GM19025 (cell line): Measurements from ENCODE around the gene ZG16B.

Source experiments
- ATAC-seq: cut with Tn5 transposase; IDR thresholded peaks from one replicate; pipeline ENCODE4 v1.9.1; 2021; ENCODE audit warnings: mild to moderate bottlenecking, low read depth, moderate library complexity; ENCODE audit not compliant: unreplicated experiment

ZG16B gene

DNA sequence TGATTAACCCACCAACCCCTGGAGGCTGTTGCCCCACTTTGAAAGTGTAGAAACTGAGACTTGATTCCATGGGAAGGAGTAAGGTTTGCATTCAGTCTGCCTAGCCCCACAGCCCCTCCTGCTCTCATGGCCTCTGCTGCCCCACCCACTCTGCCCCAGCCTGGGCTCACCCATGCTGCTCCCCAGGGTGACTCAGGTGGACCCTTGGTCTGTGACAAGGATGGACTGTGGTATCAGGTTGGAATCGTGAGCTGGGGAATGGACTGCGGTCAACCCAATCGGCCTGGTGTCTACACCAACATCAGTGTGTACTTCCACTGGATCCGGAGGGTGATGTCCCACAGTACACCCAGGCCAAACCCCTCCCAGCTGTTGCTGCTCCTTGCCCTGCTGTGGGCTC lies 25.4 kb upstream of the ZG16B start:
- no peak for ATAC-seq

DNA sequence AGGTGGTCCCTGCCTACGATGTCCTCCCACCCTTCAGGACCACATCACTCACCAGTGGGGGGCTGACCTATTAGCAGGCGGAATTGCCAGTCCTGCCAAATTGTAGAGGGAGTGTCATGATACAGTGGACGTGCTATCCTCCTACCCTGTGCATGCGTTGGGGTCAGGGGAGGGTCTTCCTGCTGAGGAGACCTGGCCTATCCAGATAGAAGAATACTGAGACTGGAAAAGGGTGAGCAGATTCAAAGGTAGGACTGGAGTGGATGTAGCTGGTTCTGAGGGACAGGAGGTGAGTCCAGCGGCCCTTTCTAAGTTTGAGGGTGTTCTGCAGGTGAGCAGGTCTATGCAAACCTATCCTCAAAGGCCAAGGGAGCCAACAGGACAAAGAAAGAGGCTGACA lies 23.8 kb upstream of the ZG16B start:
- ATAC-seq = no peak

DNA sequence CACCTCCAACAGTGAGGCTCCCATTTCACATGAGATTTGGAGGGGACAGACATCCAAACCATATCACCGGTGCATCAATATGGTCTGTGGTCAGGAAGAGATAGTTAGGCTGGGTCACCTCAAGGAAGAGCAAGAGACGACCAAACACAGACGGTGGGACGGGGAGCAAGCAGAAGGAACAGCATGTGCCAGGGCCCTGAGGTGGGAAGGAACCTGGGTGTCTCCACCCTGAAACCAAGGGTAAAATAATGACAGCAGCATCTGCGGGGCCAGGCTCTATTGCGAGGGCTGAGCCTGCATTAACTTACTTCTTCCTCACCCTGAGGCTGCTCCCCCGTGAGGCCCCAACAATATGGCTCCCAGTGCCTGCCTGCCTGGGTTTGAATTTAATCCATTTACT lies 21.9 kb upstream of the ZG16B start:
- ATAC-seq = no peak

DNA sequence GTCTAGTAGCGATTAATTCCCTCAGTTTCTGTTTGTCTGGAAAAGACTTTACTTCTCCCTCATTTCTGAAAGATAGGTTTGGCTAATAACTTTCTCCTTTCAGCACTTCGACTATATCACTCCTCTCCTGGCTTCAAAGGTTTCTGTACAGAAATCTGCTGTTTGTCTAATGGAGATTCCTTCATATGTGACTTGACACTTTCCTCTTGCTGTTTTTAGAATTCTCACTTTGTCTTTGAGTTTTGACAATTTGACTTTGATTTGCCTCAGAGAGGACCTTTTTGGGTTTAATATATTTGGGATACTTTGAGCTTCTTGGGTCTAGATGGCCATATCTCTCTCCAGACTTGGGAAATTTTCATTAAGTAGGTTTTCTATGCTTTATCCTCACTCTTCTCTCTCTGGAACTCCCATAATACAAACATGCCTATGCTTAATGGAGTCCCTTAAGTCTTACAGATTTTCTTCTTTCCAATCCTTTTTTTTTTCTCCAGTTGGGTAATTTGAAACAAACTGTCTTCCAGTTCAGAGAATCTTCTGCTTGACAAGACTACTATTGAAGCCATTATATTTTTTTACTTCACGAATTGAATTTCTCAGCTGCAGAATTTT lies 20.8 kb upstream of the ZG16B start:
- ATAC-seq = no peak

DNA sequence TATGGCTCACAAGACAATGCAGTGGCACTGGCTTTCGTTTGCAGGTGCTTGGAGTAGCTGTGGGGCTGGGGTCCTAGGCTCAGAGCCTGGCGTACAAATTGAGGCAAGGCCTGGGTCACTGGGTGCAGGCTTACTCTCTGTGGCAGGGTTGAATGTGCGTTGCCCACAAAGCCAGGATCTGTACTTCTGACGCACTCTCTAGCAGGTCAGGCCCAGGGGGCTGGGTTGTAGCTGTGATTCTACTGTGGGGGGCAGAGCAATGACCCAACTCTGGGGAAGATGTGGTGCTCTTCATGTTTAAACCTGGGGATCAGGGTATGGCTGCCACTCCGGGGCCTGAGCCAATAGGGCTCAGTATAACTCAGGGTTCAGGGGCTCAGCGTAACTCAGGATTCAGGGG lies 19.5 kb upstream of the ZG16B start:
- no peak for ATAC-seq

DNA sequence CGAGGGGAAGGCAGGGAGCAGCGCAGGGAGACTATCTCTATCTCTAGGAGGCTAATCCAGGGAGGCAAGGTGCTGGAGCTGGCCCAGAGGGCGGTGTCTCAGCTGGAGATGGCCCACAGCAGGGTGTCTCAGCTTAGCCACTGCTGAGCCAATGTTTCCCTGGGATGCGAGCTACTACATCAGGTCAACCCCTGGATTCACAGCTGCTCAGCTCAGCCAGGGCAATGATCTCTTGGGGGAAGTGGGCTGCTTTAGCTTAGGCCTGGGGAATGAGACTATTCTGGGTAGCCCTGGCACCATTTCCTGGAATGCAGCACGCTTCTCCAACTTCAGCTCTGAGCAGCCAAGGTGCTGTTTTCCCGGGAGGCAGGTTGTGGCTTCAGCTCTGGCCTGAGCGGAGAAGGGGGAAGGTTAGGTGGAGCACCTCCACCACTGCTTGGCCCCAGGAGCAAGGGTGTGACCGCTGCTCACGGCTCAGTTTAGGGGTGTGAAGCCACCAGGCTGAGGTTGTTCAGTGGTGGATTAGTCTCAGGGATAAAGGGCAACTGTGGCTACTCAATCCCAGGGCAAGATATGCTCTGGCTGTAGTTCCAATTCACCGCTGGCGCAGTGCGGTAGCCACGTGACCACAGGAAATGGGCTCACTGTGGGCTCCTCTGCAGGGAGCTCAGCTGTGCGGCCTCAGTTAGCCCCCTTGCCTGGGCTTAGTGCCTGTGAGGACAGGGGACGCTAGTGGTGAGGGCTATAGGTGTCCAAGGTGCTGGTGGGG lies 18.2 kb upstream of the ZG16B start:
- ATAC-seq = no peak

DNA sequence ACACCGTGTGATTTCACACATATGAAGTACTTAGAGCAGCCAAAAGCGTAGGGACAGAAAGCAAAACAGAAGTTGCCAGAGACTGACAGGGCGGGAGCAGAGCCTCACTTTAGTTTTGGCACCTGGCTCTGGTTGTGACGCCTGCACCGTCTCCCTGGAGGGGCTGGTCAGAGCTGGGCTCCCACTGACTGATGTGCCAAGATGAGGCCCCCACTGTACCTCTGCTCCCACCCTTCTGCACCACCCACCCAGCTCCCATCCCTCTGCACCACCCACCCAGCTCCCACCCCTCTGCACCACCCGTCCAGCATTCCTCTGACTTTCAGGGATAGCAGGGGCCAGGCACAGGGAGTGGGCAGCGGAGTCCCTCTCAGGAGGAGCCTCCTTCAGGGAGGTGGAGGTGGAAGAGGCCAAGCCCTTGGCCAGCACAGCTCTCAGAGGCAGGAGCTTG lies 16.3 kb upstream of the ZG16B start:
- ATAC-seq = no peak

DNA sequence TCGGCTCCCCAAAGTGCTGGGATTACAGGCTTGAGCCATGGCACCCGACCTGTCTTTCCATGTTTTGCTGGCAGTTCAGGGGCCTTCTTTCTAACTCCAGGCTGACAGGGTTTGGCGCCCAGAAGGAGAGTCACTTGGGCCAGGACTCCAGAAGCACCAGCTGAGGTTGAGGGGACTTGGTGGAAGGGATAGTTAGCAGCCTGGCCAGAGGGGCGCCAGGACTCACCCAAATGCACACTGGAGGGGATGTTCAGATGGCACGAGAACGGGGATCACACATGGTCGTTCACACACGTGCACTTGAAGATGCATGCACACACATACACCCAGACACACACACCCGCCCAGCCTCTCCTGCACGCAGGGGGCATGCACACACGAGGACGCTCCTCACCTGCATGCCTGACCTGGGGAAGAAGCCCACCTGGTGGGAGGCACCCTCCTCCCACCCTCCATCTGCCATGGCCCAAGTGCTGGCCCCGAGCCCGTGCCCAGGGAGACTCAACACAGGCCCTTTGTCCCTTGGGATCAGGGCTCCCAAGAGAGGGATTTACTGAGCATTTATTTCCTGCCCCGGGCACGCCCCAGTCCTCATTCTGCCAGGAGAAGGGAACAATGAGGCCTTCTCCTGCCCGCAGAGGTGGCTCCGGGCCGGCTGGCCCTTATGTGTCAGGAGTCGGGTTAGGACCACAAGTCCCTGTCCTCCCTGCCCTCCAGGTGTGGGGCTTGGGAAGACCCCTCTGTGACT lies 15.4 kb upstream of the ZG16B start:
- no peak for ATAC-seq

DNA sequence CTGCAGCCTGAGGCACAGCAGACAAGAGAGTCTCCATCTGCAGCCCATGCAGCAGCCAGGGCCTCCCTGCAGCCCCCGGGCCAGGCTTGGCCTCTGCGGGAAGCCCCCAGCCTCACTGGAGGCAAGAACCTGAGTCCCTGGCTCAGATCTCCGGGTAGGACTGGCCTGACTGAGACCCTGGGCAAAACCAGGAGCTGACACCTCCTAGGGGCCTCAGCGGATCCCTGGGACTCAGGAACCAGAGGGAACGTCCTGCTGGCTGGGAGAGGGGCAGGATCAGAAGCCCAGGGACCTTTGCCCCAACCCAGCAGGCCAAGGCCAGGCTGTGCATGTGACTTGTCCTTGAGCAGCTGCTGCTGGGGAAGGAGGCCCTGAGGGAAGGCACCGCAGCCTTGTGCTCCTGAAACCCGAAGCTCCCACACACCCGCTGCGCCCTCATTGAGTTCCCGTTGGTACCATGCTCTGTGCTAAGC lies 14.8 kb upstream of the ZG16B start:
- ATAC-seq = no peak

DNA sequence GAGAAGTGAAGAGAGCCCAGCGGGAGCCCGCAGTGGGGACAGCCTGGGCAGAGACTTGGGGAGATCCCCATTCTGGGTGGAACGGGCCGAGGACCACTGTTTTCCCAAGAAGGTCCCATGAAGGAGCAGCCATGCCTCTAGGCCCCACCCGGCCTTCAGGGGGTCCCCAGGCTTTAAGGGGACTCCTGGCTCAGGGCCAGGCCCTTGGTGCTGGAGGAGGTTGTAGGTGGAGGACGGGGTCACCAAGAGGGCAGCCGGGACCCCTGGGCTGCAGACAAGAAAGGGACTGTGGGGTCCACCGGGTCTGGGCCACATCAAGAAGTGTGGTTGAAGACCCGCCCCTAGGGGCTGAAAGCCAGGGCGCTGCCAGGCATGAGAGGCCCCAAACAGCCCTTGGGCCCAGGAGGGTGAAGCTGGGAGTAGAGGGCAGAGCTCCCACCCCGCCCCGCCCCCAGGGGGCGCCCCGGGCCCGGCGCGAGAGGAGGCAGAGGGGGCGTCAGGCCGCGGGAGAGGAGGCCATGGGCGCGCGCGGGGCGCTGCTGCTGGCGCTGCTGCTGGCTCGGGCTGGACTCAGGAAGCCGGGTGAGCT lies 13.3 kb upstream of the ZG16B start, which contains the start of gene PRSS21:
Gene PRSS21 (plus strand): TSS at position 487 of the 589 bp plus-strand sequence. CDS start 32 bp downstream, at position 519.
- no peak for ATAC-seq

DNA sequence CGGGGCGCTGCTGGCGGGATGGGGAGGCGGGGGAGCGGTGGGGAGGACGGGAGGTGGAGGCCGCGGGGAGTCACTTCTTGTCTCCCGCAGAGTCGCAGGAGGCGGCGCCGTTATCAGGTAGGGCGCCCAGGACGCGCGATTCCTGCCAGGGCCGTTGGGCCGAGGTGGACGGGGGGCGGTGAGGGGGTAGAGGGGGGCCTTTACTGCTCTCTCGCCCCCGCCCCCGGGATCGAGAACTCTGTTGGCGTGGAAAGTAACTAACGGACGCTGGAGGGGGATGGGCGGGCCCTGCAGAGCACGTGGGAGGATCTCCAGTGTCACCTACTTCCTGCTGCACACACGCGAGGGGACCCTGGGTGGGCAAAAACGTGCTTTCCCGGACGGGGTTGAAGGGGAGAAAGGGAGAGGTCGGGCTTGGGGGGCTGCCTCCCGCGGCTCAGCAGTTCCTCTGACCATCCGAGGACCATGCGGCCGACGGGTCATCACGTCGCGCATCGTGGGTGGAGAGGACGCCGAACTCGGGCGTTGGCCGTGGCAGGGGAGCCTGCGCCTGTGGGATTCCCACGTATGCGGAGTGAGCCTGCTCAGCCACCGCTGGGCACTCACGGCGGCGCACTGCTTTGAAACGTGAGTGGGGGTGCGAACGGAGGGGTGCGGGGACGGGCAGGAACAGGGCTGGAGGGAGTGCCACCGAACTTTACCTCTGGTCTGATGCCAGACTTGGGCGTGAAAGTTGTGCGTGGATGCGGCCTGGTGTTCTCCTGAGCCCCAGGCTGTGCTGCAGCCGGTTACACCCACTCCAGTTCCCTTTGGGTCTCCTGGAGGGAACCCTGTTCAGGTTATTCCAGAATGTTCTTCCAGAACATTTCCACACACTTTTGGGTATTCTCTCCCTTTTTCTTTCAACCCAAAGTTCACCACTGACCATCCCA lies 12.5 kb upstream of the ZG16B start:
- no peak for ATAC-seq

DNA sequence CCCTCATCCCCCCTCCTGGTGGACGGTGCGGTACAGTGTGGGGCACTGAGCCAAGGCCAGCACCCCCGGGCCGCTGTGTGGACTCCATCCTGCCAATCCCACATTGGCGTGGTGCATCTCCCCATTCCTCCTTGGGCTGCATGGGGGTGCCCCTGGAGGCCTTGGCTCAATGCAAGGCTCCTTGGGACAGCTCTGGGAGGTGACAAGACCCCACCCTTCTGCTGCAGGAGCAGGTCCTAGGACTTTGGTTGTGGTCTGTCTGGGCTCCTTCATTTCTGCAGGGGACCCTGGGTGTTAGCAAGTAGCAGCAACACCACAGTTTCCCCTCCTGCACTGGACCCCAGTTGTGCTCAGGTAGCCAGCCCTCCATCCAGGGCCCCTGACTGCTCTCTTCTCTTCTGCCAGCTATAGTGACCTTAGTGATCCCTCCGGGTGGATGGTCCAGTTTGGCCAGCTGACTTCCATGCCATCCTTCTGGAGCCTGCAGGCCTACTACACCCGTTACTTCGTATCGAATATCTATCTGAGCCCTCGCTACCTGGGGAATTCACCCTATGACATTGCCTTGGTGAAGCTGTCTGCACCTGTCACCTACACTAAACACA lies 11.7 kb upstream of the ZG16B start:
- ATAC-seq = no peak

DNA sequence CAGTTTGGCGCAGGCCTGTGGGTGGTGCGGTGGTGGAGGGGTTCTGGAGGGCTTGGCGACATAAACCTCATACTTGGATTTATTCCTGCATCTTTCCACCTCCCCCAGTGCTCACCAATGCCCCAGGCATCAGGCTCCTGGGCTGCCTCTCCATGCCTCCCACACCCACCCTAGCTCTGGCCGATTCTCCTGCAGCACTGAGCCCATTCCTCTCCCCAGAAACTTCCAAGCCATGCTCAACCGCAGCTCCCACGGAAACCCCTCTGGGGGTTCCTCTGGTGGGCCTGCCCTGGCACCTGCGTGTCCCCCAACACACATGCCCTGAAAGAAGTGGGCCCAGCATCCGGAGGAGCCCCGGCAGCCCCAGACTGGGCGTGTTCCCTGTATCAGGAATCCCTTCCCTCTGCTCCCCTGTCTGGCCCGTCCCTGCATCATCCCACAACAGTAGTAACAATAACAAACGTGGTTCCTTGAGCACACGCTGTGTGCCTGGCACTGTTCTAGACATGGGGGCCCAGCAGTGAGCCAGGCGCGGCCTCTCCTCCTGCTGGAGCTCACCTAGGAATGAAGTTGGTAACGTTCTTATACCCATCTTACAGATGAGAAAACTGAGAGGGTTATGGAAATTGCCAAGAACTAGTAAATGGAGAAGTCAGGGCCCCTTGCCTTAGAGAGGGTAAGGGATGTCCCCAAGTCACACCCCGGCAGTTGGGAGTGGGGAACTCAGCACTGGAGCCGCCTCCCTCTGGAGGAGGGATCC lies 10.7 kb upstream of the ZG16B start:
- ATAC-seq = no peak

DNA sequence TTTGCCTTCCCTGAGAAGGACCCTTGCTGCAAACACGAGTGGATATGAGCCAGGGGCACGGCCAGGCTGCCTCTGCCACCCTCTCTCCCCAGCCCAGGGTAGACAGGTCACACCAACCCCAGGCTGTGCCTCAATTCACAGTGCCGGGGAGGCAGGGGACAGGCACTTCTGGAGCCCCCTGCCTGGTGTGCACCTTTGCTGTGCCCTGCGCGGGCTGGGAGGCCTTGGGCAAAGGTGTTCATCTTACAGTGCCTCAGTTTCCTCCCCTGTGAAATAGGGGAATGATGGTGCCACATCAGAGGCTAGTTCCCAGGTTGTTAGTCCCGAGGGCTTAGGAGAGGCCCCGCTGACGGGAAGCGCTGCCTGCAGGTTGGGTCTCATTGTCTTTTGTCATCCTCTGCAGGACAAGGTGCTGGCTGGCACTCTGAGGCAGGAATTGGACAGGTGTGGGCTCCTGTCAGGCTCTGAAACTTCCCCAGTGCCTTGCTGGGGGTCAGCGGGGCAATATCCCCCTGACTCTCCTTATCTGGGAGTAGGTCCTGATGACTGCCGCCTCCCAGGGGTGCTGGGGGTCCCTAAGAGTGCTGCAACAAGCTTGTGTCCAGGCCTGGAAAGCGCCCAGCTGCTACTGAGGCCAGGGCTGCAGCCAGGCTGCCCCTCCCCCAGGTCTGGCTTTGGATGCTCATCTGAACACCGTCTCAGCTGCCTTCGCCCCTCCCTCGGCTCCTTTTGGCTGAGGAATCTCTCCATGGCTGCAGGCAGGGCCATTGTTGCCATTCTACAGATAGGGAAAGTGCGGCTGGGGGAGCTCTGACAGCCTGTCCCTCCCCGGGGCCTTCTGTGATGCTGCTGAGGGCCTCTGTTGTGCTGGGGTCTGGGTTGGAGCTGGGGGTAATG lies 9.9 kb upstream of the ZG16B start:
- ATAC-seq = no peak

DNA sequence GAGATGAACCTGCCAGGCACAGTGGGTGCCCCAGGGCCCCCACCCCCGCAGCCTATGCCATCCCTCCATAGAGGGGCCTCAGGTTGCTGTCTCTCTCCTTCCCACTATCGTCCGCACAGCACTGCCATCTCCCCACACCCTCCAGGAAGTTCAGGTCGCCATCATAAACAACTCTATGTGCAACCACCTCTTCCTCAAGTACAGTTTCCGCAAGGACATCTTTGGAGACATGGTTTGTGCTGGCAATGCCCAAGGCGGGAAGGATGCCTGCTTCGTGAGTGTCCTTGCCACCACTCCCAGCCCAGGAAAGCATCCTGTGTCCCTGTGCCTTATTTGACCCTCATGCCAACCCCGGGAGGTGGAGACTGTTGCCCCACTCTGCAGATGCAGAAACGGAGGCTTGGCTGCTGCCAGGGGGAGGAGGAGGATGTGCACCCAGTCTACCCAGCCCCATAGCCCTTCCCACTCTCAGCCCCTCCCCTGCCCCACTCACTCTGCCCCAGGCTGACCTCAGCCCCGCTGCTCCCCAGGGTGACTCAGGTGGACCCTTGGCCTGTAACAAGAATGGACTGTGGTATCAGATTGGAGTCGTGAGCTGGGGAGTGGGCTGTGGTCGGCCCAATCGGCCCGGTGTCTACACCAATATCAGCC lies 9.1 kb upstream of the ZG16B start:
- ATAC-seq = no peak

DNA sequence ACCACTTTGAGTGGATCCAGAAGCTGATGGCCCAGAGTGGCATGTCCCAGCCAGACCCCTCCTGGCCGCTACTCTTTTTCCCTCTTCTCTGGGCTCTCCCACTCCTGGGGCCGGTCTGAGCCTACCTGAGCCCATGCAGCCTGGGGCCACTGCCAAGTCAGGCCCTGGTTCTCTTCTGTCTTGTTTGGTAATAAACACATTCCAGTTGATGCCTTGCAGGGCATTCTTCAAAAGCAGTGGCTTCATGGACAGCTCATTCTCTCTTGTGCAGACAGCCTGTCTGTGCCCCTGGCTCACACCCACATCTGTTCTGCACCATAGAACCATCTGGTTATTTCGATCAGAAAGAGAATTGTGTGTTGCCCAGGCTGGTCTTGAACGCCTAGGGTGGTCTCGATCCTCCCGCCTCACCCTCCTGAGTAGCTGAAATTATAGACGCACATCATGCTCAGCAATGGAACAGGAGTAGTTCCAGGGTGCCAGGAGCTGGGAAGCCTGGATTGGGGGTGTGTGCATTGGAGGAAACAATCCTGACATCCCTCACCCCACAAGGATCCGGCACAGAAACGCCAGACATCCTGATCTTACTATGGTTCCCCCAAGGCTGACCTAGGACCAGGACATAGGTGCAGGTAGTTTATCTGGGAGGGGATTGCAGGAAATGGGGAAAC lies 8.5 kb upstream of the ZG16B start:
- no peak for ATAC-seq

DNA sequence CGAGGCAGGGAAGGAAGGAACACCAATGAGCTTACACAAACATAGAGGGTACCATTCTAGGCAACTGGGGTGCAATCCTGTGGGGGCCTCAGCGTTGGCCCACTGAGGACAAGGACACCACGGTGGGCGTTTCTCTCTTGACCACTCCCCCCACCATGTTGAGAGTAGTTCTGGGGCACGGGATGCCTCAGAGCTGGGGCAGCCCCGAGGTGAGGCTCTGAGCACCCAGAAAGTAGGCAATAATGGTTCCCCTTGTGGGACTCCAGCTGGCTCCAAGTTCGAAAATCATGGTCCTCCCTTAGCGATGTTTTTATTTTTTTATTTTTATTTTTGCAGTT lies 8.0 kb upstream of the ZG16B start:
- no peak for ATAC-seq
